Measurements from ENCODE around the gene SLC24A5.
A peak's percentile ranks its signal among the peaks of the same experiment; 100 is the strongest.

The SLC24A5 gene

DNA sequence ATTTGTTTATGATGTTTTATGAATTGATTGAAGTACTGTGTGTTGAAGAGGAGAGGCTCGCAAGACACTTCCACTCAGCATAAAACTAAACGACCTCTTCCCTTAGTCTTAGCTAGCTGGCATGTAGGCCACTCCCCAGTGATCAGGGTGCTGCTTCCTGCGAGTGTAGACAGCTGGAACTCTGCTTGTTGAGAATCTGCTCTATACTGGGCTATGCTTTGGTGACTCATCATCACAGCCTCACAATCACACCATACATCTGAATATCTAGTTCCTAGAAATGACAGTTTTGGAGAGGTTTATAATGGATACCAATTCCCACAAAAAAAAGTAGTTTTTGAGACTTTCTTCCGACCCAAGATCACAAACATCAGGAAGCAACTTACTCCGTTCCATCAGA is 1.5 kb upstream of the SLC24A5 start:
- no peak for DNase-seq

- no peak for DNase-seq
Observed at GRCh38 chr15:48121849-48122248, 1.1 kb downstream of the SLC24A5 start.

GRCh38 chr15:48126667-48127355 is 6.0 kb downstream of the SLC24A5 start:
- no peak for DNase-seq

- no peak for DNase-seq
Observed at GRCh38 chr15:48131324-48131723, 10.5 kb downstream of the SLC24A5 start.

DNA sequence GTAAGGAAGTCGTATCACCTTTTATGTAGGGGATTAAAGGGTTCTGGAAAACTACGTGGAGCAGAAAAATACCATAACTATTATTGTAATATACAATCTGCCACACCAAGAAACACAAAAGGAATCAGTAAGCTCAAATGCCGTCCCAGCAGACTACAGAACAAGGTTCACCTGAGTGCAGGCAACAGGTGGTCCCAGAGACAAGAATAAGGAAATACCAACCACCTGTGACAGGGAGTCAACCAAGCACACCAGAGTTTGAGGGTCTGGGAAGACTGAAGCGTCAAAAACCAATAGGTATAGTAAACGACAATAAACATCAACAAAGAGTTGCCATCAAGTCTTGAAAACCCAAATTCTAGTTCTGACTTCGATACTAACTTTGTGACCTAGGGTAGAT is 12.1 kb downstream of the SLC24A5 start:
- no peak for DNase-seq

DNA sequence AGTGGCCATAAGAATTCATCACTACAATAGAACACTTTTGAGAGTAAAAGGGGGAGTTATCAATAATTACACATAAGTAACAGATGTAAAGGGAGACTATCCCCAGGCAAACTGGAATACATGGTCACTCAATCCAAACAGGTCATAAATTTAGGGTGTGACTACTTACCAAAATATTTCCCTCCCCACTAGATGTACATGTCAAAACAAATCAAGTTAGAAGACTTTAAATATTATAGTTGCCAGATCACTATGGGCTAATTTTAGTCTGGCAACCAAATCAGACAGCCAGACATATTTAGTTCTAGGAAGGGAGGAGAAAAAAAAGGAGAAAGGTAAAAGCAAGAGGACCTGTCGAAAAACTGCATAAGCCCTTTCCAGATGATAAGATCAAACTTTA is 23.1 kb downstream of the SLC24A5 start:
- DNase-seq, result no peak

DNA sequence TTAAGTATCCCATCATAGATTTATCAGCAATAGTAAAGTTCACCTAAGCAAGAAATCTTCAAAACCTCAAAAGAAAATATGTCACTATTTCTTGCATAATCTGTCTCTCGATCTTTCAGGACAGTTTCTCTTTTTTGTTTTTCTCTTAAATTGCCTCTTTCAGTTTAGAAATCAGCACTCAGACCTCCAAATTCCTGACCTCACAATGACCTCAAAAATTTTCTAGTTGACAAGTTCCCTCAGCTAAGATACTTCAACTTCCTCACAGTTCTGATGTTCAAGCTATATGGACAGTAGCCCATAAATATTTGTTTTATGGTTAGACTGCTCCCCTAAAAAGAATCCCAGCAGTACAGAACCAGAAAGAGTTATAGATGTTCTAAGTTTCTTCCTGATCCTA is 24.1 kb downstream of the SLC24A5 start:
- no peak for DNase-seq

DNA sequence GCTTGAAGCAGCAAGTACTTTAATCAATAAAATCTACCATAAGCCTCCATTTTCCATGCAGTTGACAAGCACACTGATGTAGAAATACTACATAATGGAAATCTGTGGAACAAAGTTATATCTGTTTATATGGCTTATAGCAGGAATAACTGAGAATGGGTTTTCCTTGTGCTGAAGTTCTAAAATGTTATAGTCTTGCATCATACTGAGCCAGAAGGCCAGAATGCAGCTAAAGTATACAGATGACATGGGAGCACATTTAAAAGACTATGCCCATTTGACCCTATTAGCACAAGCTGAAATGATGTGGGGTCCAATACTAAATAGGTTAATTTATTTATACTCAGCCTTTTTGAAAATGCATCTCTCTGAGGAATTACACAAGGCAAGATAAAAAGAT is 25.1 kb downstream of the SLC24A5 start:
- no peak for DNase-seq

DNA sequence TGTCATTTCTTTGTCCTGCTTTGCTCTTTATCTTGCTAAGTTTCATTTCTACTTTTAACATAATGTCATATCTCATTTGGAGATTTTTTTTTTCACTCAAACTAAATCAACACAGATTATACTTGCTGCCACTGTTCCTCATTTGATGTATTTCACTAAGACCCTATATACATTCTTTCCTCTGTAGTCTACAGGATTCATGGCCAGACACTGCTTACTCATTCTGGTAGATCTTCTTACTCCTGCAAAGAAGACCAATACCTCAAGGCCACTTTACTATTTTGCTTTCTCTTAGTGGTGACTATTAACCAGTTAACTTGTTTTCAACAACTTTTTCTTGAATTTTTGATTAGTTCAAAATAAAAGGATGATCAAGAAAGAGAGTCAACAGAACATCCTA is 26.6 kb downstream of the SLC24A5 start:
- no peak for DNase-seq

- DNase-seq, result no peak
Observed at GRCh38 chr15:48149858-48150257, 29.1 kb downstream of the SLC24A5 start.

DNA sequence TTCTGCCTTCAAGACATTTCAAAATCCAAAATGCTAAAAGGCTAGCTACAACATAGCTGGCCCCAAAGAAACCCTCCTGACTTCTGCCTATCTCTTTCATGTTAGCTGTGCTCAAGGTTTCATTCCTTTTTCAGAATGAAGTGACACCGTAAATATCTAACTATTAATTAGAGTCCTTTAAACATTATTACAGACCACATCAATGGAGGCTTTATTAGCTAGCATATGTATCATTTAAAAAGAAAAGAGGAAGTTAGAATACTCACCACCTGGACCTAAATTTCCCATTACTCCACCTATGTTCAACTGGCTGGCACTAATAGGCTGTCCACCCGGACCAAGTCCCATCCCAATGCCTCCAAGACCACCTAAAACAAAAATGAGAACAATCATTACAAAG is 32.7 kb downstream of the SLC24A5 start:
- DNase-seq, result no peak

DNA sequence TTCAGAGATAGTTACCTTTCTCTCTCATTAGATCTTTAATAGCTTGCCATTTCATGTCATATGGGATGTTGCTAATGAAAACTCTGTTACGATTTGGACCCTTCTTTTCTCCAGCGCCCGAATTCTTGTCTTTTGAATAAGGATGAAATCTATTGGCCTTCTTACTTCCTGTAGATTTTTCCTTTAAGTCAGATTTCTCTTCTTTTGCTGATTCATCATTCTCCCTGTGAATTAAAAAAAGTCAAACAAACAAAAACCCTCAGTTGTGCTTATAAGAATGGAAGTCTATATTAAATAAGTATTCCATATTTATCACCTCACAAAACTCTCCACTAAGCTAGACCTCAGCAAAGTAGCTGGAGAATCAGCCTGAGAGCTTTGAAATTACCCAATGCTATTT is 47.8 kb downstream of the SLC24A5 start:
- DNase-seq, result no peak

- DNase-seq, result peak; percentile 19
Observed at GRCh38 chr15:48170981-48171380, 50.2 kb downstream of the SLC24A5 start.

GRCh38 chr15:48175126-48175525 is 54.3 kb downstream of the SLC24A5 start:
- DNase-seq, result no peak

DNA sequence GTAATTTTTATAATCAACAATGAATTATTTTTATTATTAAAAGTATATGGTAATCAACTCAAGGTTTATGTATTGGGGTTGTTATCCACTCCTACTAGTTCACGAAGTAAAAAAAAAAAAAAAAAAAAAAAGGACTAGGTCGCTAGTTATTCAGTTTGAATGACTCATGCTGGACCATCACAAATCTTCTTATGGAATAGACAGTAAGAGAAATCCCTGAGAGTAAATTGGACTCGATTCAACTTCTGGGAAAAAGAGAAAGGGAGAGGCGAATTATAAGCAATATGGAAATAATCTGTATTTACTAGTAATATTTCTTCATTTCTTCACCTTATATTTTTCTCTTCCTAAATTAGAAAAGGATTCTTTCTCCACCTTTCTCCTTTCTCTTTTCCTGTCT is 55.3 kb downstream of the SLC24A5 start:
- DNase-seq, result no peak

- no peak for DNase-seq
Observed at GRCh38 chr15:48176957-48177356, 56.2 kb downstream of the SLC24A5 start.

DNA sequence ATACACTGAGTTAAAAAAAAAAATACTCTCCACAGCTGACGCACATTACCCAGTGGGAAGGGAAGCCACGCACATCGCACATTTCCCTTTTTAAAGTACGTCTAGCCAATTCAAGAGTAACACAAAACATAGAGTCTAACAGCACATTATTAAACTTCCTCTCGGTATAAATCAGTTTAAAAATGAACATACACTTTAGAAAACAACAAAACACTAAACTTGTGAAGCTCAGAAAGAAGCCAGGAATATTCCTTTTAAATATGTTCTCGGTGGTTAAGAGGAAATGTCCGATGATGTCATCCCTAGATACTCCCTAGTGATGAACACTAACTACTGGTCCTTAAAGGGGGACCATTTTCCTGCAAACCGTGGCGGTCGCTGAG is 56.6 kb downstream of the SLC24A5 start:
- DNase-seq, result peak; percentile 40

GRCh38 chr15:48177766-48178647 is 57.2 kb downstream of the SLC24A5 start, which contains the start of gene MYEF2:
MYEF2 (minus strand) TSS chr15:48178295; CDS start chr15:48178237, 58 bp downstream.
- peak; percentile 84 for DNase-seq

GRCh38 chr15:48178648-48178931 is 57.8 kb downstream of the SLC24A5 start:
- no peak for DNase-seq

DNA sequence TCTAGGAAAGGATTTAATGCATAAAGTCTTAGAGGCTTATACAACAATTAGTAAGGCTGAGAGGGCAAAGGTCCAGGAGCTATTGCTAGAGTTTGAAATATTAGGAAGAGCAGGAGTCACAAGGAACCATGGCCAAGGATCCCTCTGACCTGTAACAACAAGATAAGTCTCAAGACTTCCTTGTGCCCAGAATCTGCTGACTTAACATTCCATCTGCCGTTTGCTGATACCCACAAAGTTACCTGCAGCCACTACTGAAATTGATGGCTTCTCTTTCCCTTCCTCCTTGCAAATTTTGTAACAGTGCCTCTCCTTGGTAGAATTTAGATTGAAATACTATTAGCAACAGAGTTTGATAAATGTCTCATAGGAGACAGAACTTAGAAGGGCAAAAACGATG is 62.0 kb downstream of the SLC24A5 start:
- DNase-seq, result no peak

DNA sequence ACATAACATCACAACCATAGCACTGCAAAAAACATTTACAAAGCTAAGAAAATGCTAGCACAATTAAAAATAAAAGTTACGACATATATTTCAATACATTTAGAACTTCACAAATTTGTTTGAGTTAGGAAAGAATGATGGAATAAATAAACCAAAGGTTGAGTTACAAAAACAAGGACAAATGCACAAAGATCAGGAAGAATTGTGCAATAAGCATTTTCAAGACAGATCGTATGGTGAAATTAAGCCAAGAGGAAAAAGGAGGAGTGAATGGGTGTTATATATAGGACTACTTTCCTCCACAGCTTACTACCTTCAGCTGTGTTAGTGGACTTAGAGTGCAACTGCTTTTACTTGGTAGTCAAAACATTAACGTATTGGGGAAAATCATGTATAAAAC is 64.7 kb downstream of the SLC24A5 start:
- no peak for DNase-seq

DNA sequence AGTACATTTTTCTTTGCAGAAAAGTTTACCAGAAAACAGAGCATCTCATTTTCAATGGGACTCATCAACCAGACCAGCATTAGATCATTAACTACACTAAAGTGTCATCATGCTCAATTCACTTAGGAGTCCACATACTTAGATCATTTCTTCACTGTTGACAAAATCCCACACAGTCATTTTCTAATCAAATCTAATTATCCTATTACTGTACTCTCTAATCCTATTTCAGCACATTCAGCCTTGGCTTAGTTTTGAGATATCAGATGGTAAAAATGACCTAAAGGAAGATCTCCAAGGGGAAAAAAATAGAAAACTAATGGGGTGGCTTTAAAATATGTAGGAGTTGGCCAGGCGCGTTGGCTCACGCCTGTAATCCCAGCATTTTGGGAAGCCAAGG is 65.5 kb downstream of the SLC24A5 start:
- no peak for DNase-seq

DNA sequence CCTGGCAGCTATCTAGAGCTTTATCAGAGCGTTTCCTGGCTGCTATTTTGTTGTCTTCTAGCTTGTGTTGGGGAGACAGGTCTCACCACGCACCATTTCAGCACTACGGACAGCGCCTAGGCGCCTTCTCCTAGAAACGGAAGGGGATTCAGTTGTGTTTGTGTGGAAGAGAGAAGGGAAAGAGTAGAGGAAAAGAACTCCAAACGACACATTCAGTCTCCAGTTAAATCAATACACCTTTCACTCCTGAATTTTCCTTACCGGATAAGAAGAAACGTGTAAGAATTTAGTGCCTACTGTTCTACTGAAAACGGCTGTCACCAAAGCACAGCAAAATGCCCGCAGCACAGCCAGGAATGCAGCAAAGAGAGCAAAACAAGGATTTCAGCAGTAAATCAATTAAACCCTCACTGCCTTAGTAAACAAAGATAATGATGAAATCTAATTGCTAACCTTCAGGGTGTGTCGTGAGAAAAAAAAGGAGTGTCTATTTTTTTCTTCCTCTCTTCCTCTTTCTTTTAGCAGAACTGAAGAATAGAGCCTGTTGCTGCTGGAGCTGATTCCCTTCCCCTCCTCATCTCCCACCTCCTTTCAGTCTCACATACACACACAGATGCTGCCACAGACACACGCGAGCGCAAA is 70.3 kb downstream of the SLC24A5 start:
- DNase-seq, result no peak

DNA sequence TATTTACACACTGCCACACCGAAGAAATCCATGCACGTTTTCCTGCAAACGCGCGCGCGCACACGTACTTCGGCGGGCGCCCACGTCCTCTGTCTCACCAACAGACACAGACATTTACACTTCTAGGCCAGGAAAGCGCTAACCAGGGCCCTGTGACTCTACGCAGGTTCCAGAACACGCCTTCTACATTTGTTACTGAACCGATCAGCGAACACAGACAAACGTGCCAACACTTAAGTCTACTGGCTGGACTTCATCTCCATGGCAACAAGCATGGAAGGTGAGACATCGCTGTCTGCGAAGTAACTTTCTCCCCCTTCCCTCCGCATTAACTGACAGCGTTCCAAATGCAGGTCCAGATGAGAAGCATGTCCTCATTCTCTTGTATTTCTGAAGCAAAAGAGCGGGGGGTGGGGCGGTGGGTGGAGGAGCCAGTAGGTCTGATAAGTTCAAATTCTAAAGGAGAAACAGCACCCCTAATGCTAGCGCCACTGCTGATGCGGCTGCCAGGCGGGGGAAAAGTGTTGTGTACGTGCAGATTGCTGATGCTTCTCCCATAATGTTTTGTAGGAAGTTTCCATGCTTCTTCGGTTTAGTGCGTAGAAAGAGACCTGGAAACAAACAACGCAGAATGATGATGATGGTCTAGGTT is 70.9 kb downstream of the SLC24A5 start, which contains the start of gene CTXN2:
TSS of gene CTXN2 (plus strand) at position 92 of the 652 bp plus-strand sequence. CDS start 9,636 bp downstream, outside the sequence.
- DNase-seq, result peak; percentile 64
